H1 (cell line): ENCODE results near the gene CRTC2. TPM values are rescaled to one million over a fixed set of nuclear protein-coding genes. Genes with fewer than 3 reads are reported as not detected.

Source experiments
- CTCF ChIA-PET: fragments of 300-600 bp; sonication (Branson Sonifier 250); formaldehyde crosslinking; loops from one replicate; lab custom pipeline; 2021; ENCODE audit not compliant: partially characterized antibody; lab: Charles Lee
- POLR2A ChIA-PET: fragments of 300-600 bp; sonication (Branson Sonifier 250); formaldehyde crosslinking; loops from one replicate; lab custom pipeline; 2021; ENCODE audit warnings: inconsistent platforms; ENCODE audit not compliant: partially characterized antibody; lab: Charles Lee
- DNase-seq, 2 experiments: peaks; one replicate each; pipeline versions ENCODE4 v3.0.0 to v3.0.0-alpha.2; 2010 to 2022; ENCODE audit warnings: low spot score in 2 of 2, low read depth in 1 of 2, mixed read lengths in 1 of 2
- FAIRE-seq: peaks from 2 replicates; lab custom pipeline; 2011; peaks lifted over from hg19 to GRCh38; lab: Jason Lieb, UNC
- H2AFZ ChIP-seq: 2 replicates; pipeline ENCODE4 v1.8.1; 2012; ENCODE audit warnings: low read length, inconsistent platforms
- H2AK5ac ChIP-seq: 2 replicates; pipeline ENCODE4 v1.6.1; 2013; ENCODE audit warnings: low read depth, low read length
- H2BK120ac ChIP-seq: replicated peaks from 2 replicates; pipeline ENCODE3; 2013; ENCODE audit warnings: low read depth, low read length, inconsistent platforms
- H2BK12ac ChIP-seq: 2 replicates; pipeline ENCODE4 v1.6.1; 2013; ENCODE audit warnings: low read depth, low read length
- H2BK15ac ChIP-seq: 2 replicates; pipeline ENCODE4 v1.6.1; 2013; ENCODE audit warnings: low read length
- H2BK20ac ChIP-seq: 2 replicates; pipeline ENCODE4 v1.6.1; 2013; ENCODE audit warnings: low read length
- H2BK5ac ChIP-seq: 2 replicates; pipeline ENCODE4 v1.6.1; 2013; ENCODE audit warnings: low read depth, low read length
- H3K14ac ChIP-seq: 2 replicates; pipeline ENCODE4 v1.6.1; 2013; ENCODE audit warnings: inconsistent platforms; ENCODE audit not compliant: insufficient read length
- H3K18ac ChIP-seq: 2 replicates; pipeline ENCODE4 v1.6.1; 2013; ENCODE audit warnings: low read length; ENCODE audit errors: extremely low read depth
- H3K23ac ChIP-seq: 2 replicates; pipeline ENCODE4 v1.6.1; 2013; ENCODE audit warnings: inconsistent platforms; ENCODE audit not compliant: insufficient read length
- H3K23me2 ChIP-seq: 2 replicates; pipeline ENCODE4 v1.6.1; 2013; ENCODE audit warnings: low read depth, low read length
- H3K27ac ChIP-seq: 2 replicates; pipeline ENCODE4 v1.6.1; 2011; ENCODE audit warnings: low read depth, low read length, inconsistent platforms
- H3K27me3 ChIP-seq, 4 experiments: replicated peaks in 1 of 4; 1 replicate in 1 of 4; 2 replicates in 3 of 4; pipeline versions ENCODE4 v1.6.1 to v1.8.1; 2011 to 2013; ENCODE audit warnings: low read length in 3 of 4, mild to moderate bottlenecking in 3 of 4, inconsistent platforms in 2 of 4, mixed read lengths in 2 of 4, moderate library complexity in 1 of 4; ENCODE audit not compliant: control insufficient read depth in 3 of 4, insufficient read depth in 3 of 4; ENCODE audit errors: extremely low read depth in 1 of 4
- H3K36me3 ChIP-seq, 4 experiments: 2 replicates each; pipeline versions ENCODE4 v1.6.1 to v1.8.1; 2011 to 2013; ENCODE audit warnings: mild to moderate bottlenecking in 4 of 4, low read length in 3 of 4, moderate library complexity in 2 of 4, control low read depth in 1 of 4, inconsistent platforms in 1 of 4; ENCODE audit not compliant: insufficient read depth in 4 of 4, control insufficient read depth in 2 of 4
- H3K4ac ChIP-seq: replicated peaks from 2 replicates; pipeline ENCODE3; 2013; ENCODE audit warnings: low read length, low read depth, mixed read lengths, inconsistent platforms; ENCODE audit not compliant: insufficient read length
- H3K4me1 ChIP-seq, 4 experiments: replicated peaks in 1 of 4; 1 replicate in 1 of 4; 2 replicates in 3 of 4; pipeline versions ENCODE4 v1.6.1 to v1.8.1; 2011 to 2013; ENCODE audit warnings: low read length in 3 of 4, inconsistent platforms in 2 of 4, mixed read lengths in 1 of 4; ENCODE audit not compliant: insufficient read depth in 4 of 4, control insufficient read depth in 3 of 4
- H3K4me2 ChIP-seq, 2 experiments: 2 replicates each; pipeline versions ENCODE4 v1.6.1 to v1.8.1; 2011 to 2013; ENCODE audit warnings: low read depth in 2 of 2, low read length in 2 of 2, control low read depth in 1 of 2, inconsistent platforms in 1 of 2, mild to moderate bottlenecking in 1 of 2; ENCODE audit not compliant: insufficient read depth in 1 of 2
- H3K4me3 ChIP-seq, 4 experiments: fragments of 200-600, 300-600 bp in 1 of 4; sonication (generic), shearing (Covaris generic), sonication (Bioruptor Twin) in 1 of 4; 2 replicates each; pipeline versions ENCODE4 v1.5.1 to v1.8.1; 2011 to 2016; ENCODE audit warnings: low read length in 4 of 4, low read depth in 3 of 4, control low read depth in 2 of 4, inconsistent platforms in 2 of 4, mild to moderate bottlenecking in 2 of 4, mixed read lengths in 1 of 4, moderate library complexity in 1 of 4; ENCODE audit not compliant: insufficient read depth in 2 of 4; ENCODE audit errors: extremely low read depth in 1 of 4
- H3K56ac ChIP-seq: replicated peaks from 2 replicates; pipeline ENCODE3; 2013; ENCODE audit warnings: low read depth, mild to moderate bottlenecking, mixed read lengths, low read length, inconsistent platforms; ENCODE audit not compliant: insufficient read length
- H3K79me1 ChIP-seq: 2 replicates; pipeline ENCODE4 v1.6.1; 2013; ENCODE audit warnings: low read depth, low read length, control low read depth
- H3K79me2 ChIP-seq, 2 experiments: 2 replicates each; pipeline versions ENCODE4 v1.6.1 to v1.8.1; 2012 to 2013; ENCODE audit warnings: low read length in 2 of 2, mild to moderate bottlenecking in 2 of 2, inconsistent platforms in 1 of 2; ENCODE audit not compliant: insufficient read depth in 2 of 2, control insufficient read depth in 1 of 2
- H3K9ac ChIP-seq, 4 experiments: replicated peaks in 1 of 4; 1 replicate in 1 of 4; 2 replicates in 3 of 4; pipeline versions ENCODE4 v1.6.1 to v1.8.1; 2011 to 2013; ENCODE audit warnings: low read depth in 3 of 4, low read length in 3 of 4, control low read depth in 2 of 4, mild to moderate bottlenecking in 2 of 4, moderate library complexity in 2 of 4, inconsistent platforms in 1 of 4; ENCODE audit errors: extremely low read depth in 1 of 4
- H3K9me3 ChIP-seq, 2 experiments: 2 replicates each; pipeline versions ENCODE4 v1.6.1 to v1.8.1; 2012 to 2013; ENCODE audit warnings: mild to moderate bottlenecking in 2 of 2, moderate library complexity in 2 of 2, control low read depth in 1 of 2, inconsistent platforms in 1 of 2, low read depth in 1 of 2, low read length in 1 of 2, mixed read lengths in 1 of 2; ENCODE audit not compliant: insufficient read depth in 2 of 2
- H4K20me1 ChIP-seq, 2 experiments: replicated peaks in 1 of 2; 2 replicates each; pipeline versions ENCODE3 to v1.8.1; 2011 to 2013; ENCODE audit warnings: inconsistent platforms in 2 of 2, low read length in 2 of 2, mild to moderate bottlenecking in 1 of 2; ENCODE audit not compliant: insufficient read depth in 2 of 2, control insufficient read depth in 1 of 2
- H4K5ac ChIP-seq: 2 replicates; pipeline ENCODE4 v1.6.1; 2013; ENCODE audit warnings: low read length, low read depth, mixed read lengths, inconsistent platforms; ENCODE audit not compliant: insufficient read length
- H4K8ac ChIP-seq: 2 replicates; pipeline ENCODE4 v1.8.0; 2013; ENCODE audit warnings: mild to moderate bottlenecking, moderate library complexity, low read length, inconsistent platforms; ENCODE audit not compliant: insufficient read depth; ENCODE audit errors: extremely low read depth
- H4K91ac ChIP-seq: replicated peaks from 2 replicates; pipeline ENCODE3; 2013; ENCODE audit warnings: low read length, mixed read lengths, inconsistent platforms; ENCODE audit not compliant: insufficient read length
- ASH2L ChIP-seq: fragments of 200-600, 300-600 bp; sonication (generic); IDR thresholded peaks from one replicate; pipeline ENCODE4 v1.7.1; 2017; ENCODE audit warnings: low read length
- CREB1 ChIP-seq: IDR thresholded peaks from 2 replicates; pipeline ENCODE4 v1.6.1; 2012; ENCODE audit warnings: inconsistent platforms
- EZH2 ChIP-seq: fragments of 200-600 bp; sonication (generic); IDR thresholded peaks from 2 replicates; pipeline ENCODE4 v1.7.1; 2012; ENCODE audit warnings: low read depth, mild to moderate bottlenecking, moderate library complexity, low read length, inconsistent platforms; ENCODE audit not compliant: severe bottlenecking
- HDAC6 ChIP-seq: IDR thresholded peaks from one replicate; pipeline ENCODE4 v1.7.1; 2012; ENCODE audit warnings: low read depth, mild to moderate bottlenecking, inconsistent platforms, low read length, moderate library complexity
- JUND ChIP-seq: IDR thresholded peaks from 2 replicates; pipeline ENCODE4 v1.6.1; 2011; ENCODE audit warnings: mild to moderate bottlenecking, improper control_type of control experiment, low read length
- MAFK ChIP-seq: IDR thresholded peaks from 2 replicates; pipeline ENCODE4 v1.6.1; 2012; ENCODE audit warnings: low read depth, mild to moderate bottlenecking, improper control_type of control experiment, low read length
- POU5F1 ChIP-seq: IDR thresholded peaks from 2 replicates; pipeline ENCODE4 v1.6.1; 2011; ENCODE audit warnings: low read depth, mild to moderate bottlenecking, low read length, moderate library complexity
- TBP ChIP-seq: IDR thresholded peaks from 2 replicates; pipeline ENCODE4 v1.6.1; 2011; ENCODE audit warnings: low read depth, low read length, improper control_type of control experiment
- TEAD4 ChIP-seq: IDR thresholded peaks from 2 replicates; pipeline ENCODE4 v1.6.1; 2012; ENCODE audit warnings: low read depth, low read length, inconsistent platforms, mixed read lengths
- WGBS, 2 experiments: shearing (Covaris generic) in 1 of 2; methylation state at CpG; one replicate each; pipeline versions ENCODE4 v1.1.6 to v1.1.7; 2013 to 2015; ENCODE audit warnings: low lambda C conversion rate in 2 of 2, mixed read lengths in 2 of 2, inconsistent platforms in 1 of 2, low coverage in 1 of 2, missing lambda C conversion rate in 1 of 2; ENCODE audit not compliant: insufficient replicate concordance in 2 of 2, insufficient coverage in 1 of 2, insufficient read length in 1 of 2; ENCODE audit errors: extremely low coverage in 1 of 2, missing lambda C conversion rate in 1 of 2; 5-methylcytosine and 5-hydroxymethylcytosine counted together
- polyA plus RNA-seq, 7 experiments: library from polyadenylated mRNA; depleted of rRNA in 3 of 7; stranded (reverse) in 5 of 7; unstranded in 2 of 7; fragments of >200 nt in 5 of 7; fragments of 200-250 nt in 2 of 7; gene quantifications; 1 replicate in 5 of 7; 2 replicates in 1 of 7; 4 replicates in 1 of 7; pipeline versions ENCODE4 v1.2.1 to v1.2.3, GENCODE V29; 2011 to 2013; ENCODE audit warnings: missing spikeins in 2 of 7, mixed read lengths in 2 of 7
- total RNA-seq: library from RNA; stranded (reverse); fragmentation: NEBNext Ultra II Directional; extraction: Animal tissue kit (Norgen Biotek cat#: 25700); gene quantifications from 2 replicates; pipeline ENCODE4 v1.2.1, GENCODE V29; 2021

CRTC2 gene
- total and polyA plus RNA-seq, 2 of the 8 experiments (the other 6 are each of a cell fraction or from before 2014, with no cell fraction given), result 28.6 to 34.3 TPM

DNA sequence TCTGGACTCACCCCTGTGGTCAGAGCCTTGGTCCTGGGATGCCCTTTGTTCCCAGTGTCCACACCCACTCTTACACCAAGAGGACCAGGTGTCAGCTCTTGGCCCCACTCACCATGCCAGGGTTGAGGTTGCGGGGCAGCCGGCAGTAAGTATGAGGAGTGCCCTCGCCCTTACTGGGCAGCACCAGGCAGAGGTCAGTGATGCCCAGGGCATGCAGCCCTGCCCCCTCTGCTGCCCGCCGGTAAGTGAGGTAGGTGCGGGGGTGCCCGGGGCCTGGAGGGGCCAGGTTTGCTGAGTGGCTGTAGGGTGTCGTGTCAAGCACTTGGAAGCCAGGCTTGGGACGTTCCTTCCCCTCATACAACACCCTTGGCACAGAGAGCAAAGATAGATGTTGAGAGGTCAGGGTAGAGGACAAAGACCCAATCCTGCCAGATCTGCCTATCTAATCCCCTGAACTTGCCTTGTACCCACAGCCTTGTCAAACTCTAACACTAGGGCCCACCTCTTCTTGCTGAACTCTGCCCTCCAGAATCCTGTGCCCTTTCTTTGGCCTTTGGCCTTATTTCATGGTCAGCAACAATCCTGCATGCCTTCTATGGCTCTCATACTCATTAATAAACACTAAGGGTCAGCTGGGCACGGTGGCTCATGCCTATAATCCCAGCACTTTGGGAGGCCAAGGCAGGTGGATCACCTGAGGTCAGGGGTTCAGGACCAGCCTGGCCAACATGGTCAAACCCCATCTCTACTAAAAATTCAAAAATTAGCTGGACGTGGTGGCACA, 15.5 kb downstream of the CRTC2 start:
- Histone ChIP-seq H4K91ac (no peak overlapping the region), H2AFZ (no peak overlapping the region), H3K23ac (no peak overlapping the region), H3K27ac (no peak overlapping the region), H3K4me3 (no peak overlapping the region), H4K5ac (no peak overlapping the region), H3K56ac (no peak overlapping the region), H2BK120ac (no peak overlapping the region), H2BK12ac (no peak overlapping the region), H4K8ac (no peak overlapping the region), H3K4ac (no peak overlapping the region), H2BK15ac (no peak overlapping the region), H3K4me1 (peaks cover 0 to 5% (median 2%) of the 10 kb centered on the region in 4 experiments; a peak in 2 of 7 replicates), H3K9ac (no peak overlapping the region), H3K18ac (no peak overlapping the region), H3K9me3 (no peaks in the 10 kb centered on the region), H3K14ac (no peak overlapping the region), H3K79me1 (no peaks in the 10 kb centered on the region), H2BK20ac (no peak overlapping the region), H3K36me3 (peaks cover 5 to 21% (median 17%) of the 10 kb centered on the region in 4 experiments; a peak in 5 of 8 replicates), H2AK5ac (no peak overlapping the region), H3K79me2 (peaks cover 0 to 18% of the 10 kb centered on the region in 2 experiments; a peak in 2 of 4 replicates), H3K23me2 (peaks cover 6% of the 10 kb centered on the region; the same call in 1 of the 2 replicates), H4K20me1 (peaks cover 3% of the 10 kb centered on the region in 2 experiments), H3K27me3 (no peaks in the 10 kb centered on the region), H3K4me2 (no peak overlapping the region), H2BK5ac (no peak overlapping the region)
- ChIA-PET CTCF (interaction anchor here (0.7 to 4.2 kb wide), 8 partner anchors 8 to 146 kb away, joined by 3 to 31 read pairs (median 5); partner anchors contain the start of gene CRTC2), POLR2A (interaction anchor here (0.7 to 11.4 kb wide), 16 partner anchors 9 to 120 kb away, joined by 3 to 75 read pairs (median 22); partner anchors contain the start of genes CREB3L4, CRTC2, GATAD2B and JTB)
- WGBS, 2 experiments, result 97% methylated on average over 11 of the region's 11 CpGs; no CpG with 5 or more reads in 1 of the 2 experiments
- no peak for FAIRE-seq
- TF ChIP-seq JUND (no peak), TEAD4 (no peak), CREB1 (no peak), MAFK (no peak), TBP (no peak), HDAC6 (no peak), EZH2 (no peak), POU5F1 (no peak), ASH2L (no peak)
- DNase-seq, result no peak
